ENCODE data around the gene SLC38A11.
"Not testable (repeated sequence)": the region's sequence is repeated elsewhere in the genome, so short reads cannot be mapped to it uniquely, and the experiment has no call there.

SLC38A11 gene

GRCh38 chr2:164868563-164869419, 86.5 kb downstream of the SLC38A11 start:
- H2AK5ac ChIP-seq (ENCODE audit: low read length, severe bottlenecking) = no peak overlapping the region
- no peak overlapping the region for H4K91ac ChIP-seq (ENCODE audit: low read length)
- H3K4me2 ChIP-seq (ENCODE audit: low read length, poor library complexity, severe bottlenecking) = no peak overlapping the region
- no peaks in the 10 kb centered on the region for H3K9me3 ChIP-seq (ENCODE audit: control insufficient read depth, low read length)
- no peak overlapping the region for H2BK12ac ChIP-seq (ENCODE audit: low read length in 2 of 2)
- no peak overlapping the region for H3K4ac ChIP-seq (ENCODE audit: low read depth in 1 of 2, low read length in 2 of 2)
- H3K14ac ChIP-seq (ENCODE audit: low read length in 2 of 2) = no peak overlapping the region
- H3K23ac ChIP-seq (ENCODE audit: low read length in 2 of 2) = no peak overlapping the region
- no peaks in the 10 kb centered on the region for H3K4me1 ChIP-seq (ENCODE audit: control insufficient read depth, insufficient read depth, low read depth, low read length)
- H2AFZ ChIP-seq (ENCODE audit: low read depth, low read length) = no peak overlapping the region
- no peak overlapping the region for H2BK15ac ChIP-seq (ENCODE audit: low read depth, poor library complexity, severe bottlenecking)
- no peak overlapping the region for H2BK5ac ChIP-seq (ENCODE audit: low read depth, low read length, poor library complexity, severe bottlenecking)
- H3K36me3 ChIP-seq (ENCODE audit: control insufficient read depth in 1 of 2, insufficient read depth in 2 of 2, low read depth in 1 of 2, low read length in 2 of 2) = no peaks in the 10 kb centered on the region
- no peak overlapping the region for H3K4me3 ChIP-seq (ENCODE audit: insufficient read depth in 1 of 2, low read depth in 1 of 2, low read length in 2 of 2)
- no peaks in the 10 kb centered on the region for H3K79me1 ChIP-seq (replicated peaks; ENCODE audit: low read length, poor library complexity, severe bottlenecking)
- H2BK120ac ChIP-seq (ENCODE audit: low read depth, low read length) = no peak overlapping the region
- H4K8ac ChIP-seq (ENCODE audit: low read length) = no peak overlapping the region
- DNase-seq = peak; percentile 12
- H3K18ac ChIP-seq (ENCODE audit: low read depth in 1 of 2, low read length in 2 of 2) = peak overlapping the region in 1 of 2 experiments; percentile 8
- no peak overlapping the region for H3K9ac ChIP-seq (ENCODE audit: low read length)
- WGBS = 98% methylated on average over 2 of the region's 5 CpGs
- no peaks in the 10 kb centered on the region for H3K27me3 ChIP-seq (ENCODE audit: control insufficient read depth in 1 of 2, insufficient read depth in 1 of 2, low read length in 2 of 2)
- no peak overlapping the region for H3K27ac ChIP-seq (ENCODE audit: low read length, poor library complexity, severe bottlenecking)

- Histone ChIP-seq H2BK15ac (ENCODE audit: low read depth, poor library complexity, severe bottlenecking) (no peak overlapping the region), H3K14ac (ENCODE audit: low read length in 2 of 2) (no peak overlapping the region), H3K9ac (ENCODE audit: low read length) (no peak overlapping the region), H3K27ac (ENCODE audit: low read length, poor library complexity, severe bottlenecking) (no peak overlapping the region), H3K79me1 (replicated peaks; ENCODE audit: low read length, poor library complexity, severe bottlenecking) (no peaks in the 10 kb centered on the region), H2BK5ac (ENCODE audit: low read depth, low read length, poor library complexity, severe bottlenecking) (no peak overlapping the region), H4K8ac (ENCODE audit: low read length) (no peak overlapping the region), H4K91ac (ENCODE audit: low read length) (no peak overlapping the region), H2AK5ac (ENCODE audit: low read length, severe bottlenecking) (no peak overlapping the region), H3K4me3 (ENCODE audit: insufficient read depth in 1 of 2, low read depth in 1 of 2, low read length in 2 of 2) (no peak overlapping the region), H3K4me2 (ENCODE audit: low read length, poor library complexity, severe bottlenecking) (no peak overlapping the region), H2AFZ (ENCODE audit: low read depth, low read length) (no peak overlapping the region), H3K27me3 (ENCODE audit: control insufficient read depth in 1 of 2, insufficient read depth in 1 of 2, low read length in 2 of 2) (no peaks in the 10 kb centered on the region), H2BK12ac (ENCODE audit: low read length in 2 of 2) (no peak overlapping the region), H3K18ac (ENCODE audit: low read depth in 1 of 2, low read length in 2 of 2) (no peak overlapping the region), H2BK120ac (ENCODE audit: low read depth, low read length) (no peak overlapping the region), H3K4me1 (ENCODE audit: control insufficient read depth, insufficient read depth, low read depth, low read length) (no peaks in the 10 kb centered on the region), H3K4ac (ENCODE audit: low read depth in 1 of 2, low read length in 2 of 2) (no peak overlapping the region), H3K9me3 (ENCODE audit: control insufficient read depth, low read length) (no peaks in the 10 kb centered on the region), H3K23ac (ENCODE audit: low read length in 2 of 2) (no peak overlapping the region), H3K36me3 (ENCODE audit: control insufficient read depth in 1 of 2, insufficient read depth in 2 of 2, low read depth in 1 of 2, low read length in 2 of 2) (no peaks in the 10 kb centered on the region)
- whole genome bisulfite sequencing = no CpG with 5 or more reads among the region's 3 CpGs
- DNase-seq = no peak
These were observed 87.4 kb downstream of the SLC38A11 start for GRCh38 chr2:164867779-164868397.

GRCh38 chr2:164866381-164866780, 88.9 kb downstream of the SLC38A11 start:
- not testable (repeated sequence) for H3K4me3 ChIP-seq (ENCODE audit: insufficient read depth in 1 of 2, low read depth in 1 of 2, low read length in 2 of 2); H2BK120ac ChIP-seq (ENCODE audit: low read depth, low read length); H3K9ac ChIP-seq (ENCODE audit: low read length); H2BK15ac ChIP-seq (ENCODE audit: low read depth, poor library complexity, severe bottlenecking); H3K23ac ChIP-seq (ENCODE audit: low read length in 2 of 2); H3K14ac ChIP-seq (ENCODE audit: low read length in 2 of 2); DNase-seq; H3K18ac ChIP-seq (ENCODE audit: low read depth in 1 of 2, low read length in 2 of 2); H2AK5ac ChIP-seq (ENCODE audit: low read length, severe bottlenecking); H2BK5ac ChIP-seq (ENCODE audit: low read depth, low read length, poor library complexity, severe bottlenecking); H3K36me3 ChIP-seq (ENCODE audit: control insufficient read depth in 1 of 2, insufficient read depth in 2 of 2, low read depth in 1 of 2, low read length in 2 of 2); H4K8ac ChIP-seq (ENCODE audit: low read length); H3K4me2 ChIP-seq (ENCODE audit: low read length, poor library complexity, severe bottlenecking); H2AFZ ChIP-seq (ENCODE audit: low read depth, low read length); H3K4ac ChIP-seq (ENCODE audit: low read depth in 1 of 2, low read length in 2 of 2); H3K79me1 ChIP-seq (replicated peaks; ENCODE audit: low read length, poor library complexity, severe bottlenecking); H3K27me3 ChIP-seq (ENCODE audit: control insufficient read depth in 1 of 2, insufficient read depth in 1 of 2, low read length in 2 of 2); H3K27ac ChIP-seq (ENCODE audit: low read length, poor library complexity, severe bottlenecking); H4K91ac ChIP-seq (ENCODE audit: low read length); H3K4me1 ChIP-seq (ENCODE audit: control insufficient read depth, insufficient read depth, low read depth, low read length); H3K9me3 ChIP-seq (ENCODE audit: control insufficient read depth, low read length); H2BK12ac ChIP-seq (ENCODE audit: low read length in 2 of 2)
- WGBS = no CpG with 5 or more reads among the region's 1 CpG

GRCh38 chr2:164860694-164861042, 94.7 kb downstream of the SLC38A11 start:
- no peak overlapping the region for H2BK15ac ChIP-seq (ENCODE audit: low read depth, poor library complexity, severe bottlenecking)
- no peaks in the 10 kb centered on the region for H3K79me1 ChIP-seq (replicated peaks; ENCODE audit: low read length, poor library complexity, severe bottlenecking)
- no peak overlapping the region for H4K91ac ChIP-seq (ENCODE audit: low read length)
- H3K14ac ChIP-seq (ENCODE audit: low read length in 2 of 2) = no peak overlapping the region
- H2AFZ ChIP-seq (ENCODE audit: low read depth, low read length) = no peak overlapping the region
- H2BK5ac ChIP-seq (ENCODE audit: low read depth, low read length, poor library complexity, severe bottlenecking) = no peak overlapping the region
- no peaks in the 10 kb centered on the region for H3K9me3 ChIP-seq (ENCODE audit: control insufficient read depth, low read length)
- H3K27me3 ChIP-seq (ENCODE audit: control insufficient read depth in 1 of 2, insufficient read depth in 1 of 2, low read length in 2 of 2) = no peaks in the 10 kb centered on the region
- no peak overlapping the region for H3K18ac ChIP-seq (ENCODE audit: low read depth in 1 of 2, low read length in 2 of 2)
- no peak overlapping the region for H2BK120ac ChIP-seq (ENCODE audit: low read depth, low read length)
- H3K27ac ChIP-seq (ENCODE audit: low read length, poor library complexity, severe bottlenecking) = no peak overlapping the region
- H3K4me3 ChIP-seq (ENCODE audit: insufficient read depth in 1 of 2, low read depth in 1 of 2, low read length in 2 of 2) = no peak overlapping the region
- no peak overlapping the region for H2BK12ac ChIP-seq (ENCODE audit: low read length in 2 of 2)
- H3K36me3 ChIP-seq (ENCODE audit: control insufficient read depth in 1 of 2, insufficient read depth in 2 of 2, low read depth in 1 of 2, low read length in 2 of 2) = no peaks in the 10 kb centered on the region
- H4K8ac ChIP-seq (ENCODE audit: low read length) = no peak overlapping the region
- H3K4me2 ChIP-seq (ENCODE audit: low read length, poor library complexity, severe bottlenecking) = no peak overlapping the region
- no peak overlapping the region for H3K23ac ChIP-seq (ENCODE audit: low read length in 2 of 2)
- no peaks in the 10 kb centered on the region for H3K4me1 ChIP-seq (ENCODE audit: control insufficient read depth, insufficient read depth, low read depth, low read length)
- no peak overlapping the region for H3K9ac ChIP-seq (ENCODE audit: low read length)
- H3K4ac ChIP-seq (ENCODE audit: low read depth in 1 of 2, low read length in 2 of 2) = no peak overlapping the region
- H2AK5ac ChIP-seq (ENCODE audit: low read length, severe bottlenecking) = no peak overlapping the region
- DNase-seq = no peak
